CD4-positive, alpha-beta T cell treated with Interleukin-15 for 1 hour (primary cell): ENCODE results near the gene HOXA7.

Experiments
- DNase-seq: peaks from one replicate; pipeline ENCODE4 v3.0.0-alpha.2; 2020

Gene HOXA7

GRCh38 chr7:27130540-27131389 is 25.7 kb downstream of the HOXA7 start, which contains the start of gene HOXA4:
TSS of gene HOXA4 (minus strand) at chr7:27130757. CDS start at chr7:27130733, 24 bp downstream.
- peak; percentile 87 for DNase-seq

GRCh38 chr7:27129729-27130539 is 26.5 kb downstream of the HOXA7 start:
- no peak for DNase-seq

- no peak for DNase-seq
Observed at GRCh38 chr7:27128776-27129728, 27.4 kb downstream of the HOXA7 start.

- DNase-seq = no peak
Observed at GRCh38 chr7:27128034-27128433, 28.4 kb downstream of the HOXA7 start.

- DNase-seq = no peak
Observed at GRCh38 chr7:27126596-27127327, 29.7 kb downstream of the HOXA7 start.

GRCh38 chr7:27125986-27126394 is 30.5 kb downstream of the HOXA7 start:
- DNase-seq = no peak

GRCh38 chr7:27124902-27125689 is 31.4 kb downstream of the HOXA7 start:
- DNase-seq = no peak

GRCh38 chr7:27124096-27124901 is 32.2 kb downstream of the HOXA7 start:
- DNase-seq = no peak

GRCh38 chr7:27123477-27124053 is 32.9 kb downstream of the HOXA7 start:
- DNase-seq = no peak

GRCh38 chr7:27123007-27123476 is 33.4 kb downstream of the HOXA7 start:
- no peak for DNase-seq

- no peak for DNase-seq
Observed at GRCh38 chr7:27122077-27122910, 34.2 kb downstream of the HOXA7 start.

- DNase-seq = no peak
Observed at GRCh38 chr7:27121684-27122076, 34.8 kb downstream of the HOXA7 start.

- DNase-seq = no peak
Observed at GRCh38 chr7:27119412-27119911, 37.0 kb downstream of the HOXA7 start.

GRCh38 chr7:27118580-27118979 is 37.9 kb downstream of the HOXA7 start:
- DNase-seq = no peak

- DNase-seq = no peak
Observed at GRCh38 chr7:27117887-27118491, 38.5 kb downstream of the HOXA7 start.

- no peak for DNase-seq
Observed at GRCh38 chr7:27116962-27117886, 39.3 kb downstream of the HOXA7 start.
